GM13976 (cell line): ENCODE data around the gene CADPS.

ENCODE experiments used
- DNase-seq: peaks from one replicate; pipeline ENCODE4 v3.0.0; 2012; ENCODE audit warnings: low spot score
- in situ Hi-C: fragments of 300-500 bp; cut with MboI; formaldehyde crosslinking; loops from one replicate; pipeline ENCODE4 v1.12.0; 2022; ENCODE audit warnings: low sequenced_read_pairs, mixed read lengths, inconsistent platforms; ENCODE audit not compliant: unreplicated experiment
- TF ChIP-seq, protein P1 (sequence below): IDR thresholded peaks from 2 replicates; pipeline ENCODE4 v1.5.1; 2012; ENCODE audit warnings: borderline replicate concordance, mild to moderate bottlenecking; ENCODE audit not compliant: insufficient read depth; ENCODE audit errors: extremely low read depth, missing control alignments, control extremely low read depth

Gene CADPS

DNA sequence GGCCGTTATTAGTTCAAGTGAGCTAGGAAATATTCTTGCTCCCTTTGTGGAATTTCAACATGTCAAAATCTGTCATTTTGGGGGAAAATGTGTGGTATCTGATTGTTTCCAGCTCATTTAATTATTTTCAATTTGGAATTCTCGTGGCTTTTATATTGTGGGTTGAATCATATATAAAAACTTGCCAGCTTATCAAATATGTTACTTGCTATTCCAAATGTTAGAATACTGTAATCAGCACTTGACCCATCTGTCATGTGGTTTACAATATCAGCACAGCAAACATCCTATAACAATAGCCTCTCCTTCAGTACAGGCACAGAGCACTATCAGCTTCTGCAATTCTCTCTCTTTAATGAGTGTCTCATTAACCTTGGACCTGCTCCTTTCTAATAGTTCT lies 371.7 kb downstream of the CADPS start:
- in situ Hi-C loops = no loop called here
- TF ChIP-seq, protein P1, sequence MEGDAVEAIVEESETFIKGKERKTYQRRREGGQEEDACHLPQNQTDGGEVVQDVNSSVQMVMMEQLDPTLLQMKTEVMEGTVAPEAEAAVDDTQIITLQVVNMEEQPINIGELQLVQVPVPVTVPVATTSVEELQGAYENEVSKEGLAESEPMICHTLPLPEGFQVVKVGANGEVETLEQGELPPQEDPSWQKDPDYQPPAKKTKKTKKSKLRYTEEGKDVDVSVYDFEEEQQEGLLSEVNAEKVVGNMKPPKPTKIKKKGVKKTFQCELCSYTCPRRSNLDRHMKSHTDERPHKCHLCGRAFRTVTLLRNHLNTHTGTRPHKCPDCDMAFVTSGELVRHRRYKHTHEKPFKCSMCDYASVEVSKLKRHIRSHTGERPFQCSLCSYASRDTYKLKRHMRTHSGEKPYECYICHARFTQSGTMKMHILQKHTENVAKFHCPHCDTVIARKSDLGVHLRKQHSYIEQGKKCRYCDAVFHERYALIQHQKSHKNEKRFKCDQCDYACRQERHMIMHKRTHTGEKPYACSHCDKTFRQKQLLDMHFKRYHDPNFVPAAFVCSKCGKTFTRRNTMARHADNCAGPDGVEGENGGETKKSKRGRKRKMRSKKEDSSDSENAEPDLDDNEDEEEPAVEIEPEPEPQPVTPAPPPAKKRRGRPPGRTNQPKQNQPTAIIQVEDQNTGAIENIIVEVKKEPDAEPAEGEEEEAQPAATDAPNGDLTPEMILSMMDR = no peak
- no peak for DNase-seq

DNA sequence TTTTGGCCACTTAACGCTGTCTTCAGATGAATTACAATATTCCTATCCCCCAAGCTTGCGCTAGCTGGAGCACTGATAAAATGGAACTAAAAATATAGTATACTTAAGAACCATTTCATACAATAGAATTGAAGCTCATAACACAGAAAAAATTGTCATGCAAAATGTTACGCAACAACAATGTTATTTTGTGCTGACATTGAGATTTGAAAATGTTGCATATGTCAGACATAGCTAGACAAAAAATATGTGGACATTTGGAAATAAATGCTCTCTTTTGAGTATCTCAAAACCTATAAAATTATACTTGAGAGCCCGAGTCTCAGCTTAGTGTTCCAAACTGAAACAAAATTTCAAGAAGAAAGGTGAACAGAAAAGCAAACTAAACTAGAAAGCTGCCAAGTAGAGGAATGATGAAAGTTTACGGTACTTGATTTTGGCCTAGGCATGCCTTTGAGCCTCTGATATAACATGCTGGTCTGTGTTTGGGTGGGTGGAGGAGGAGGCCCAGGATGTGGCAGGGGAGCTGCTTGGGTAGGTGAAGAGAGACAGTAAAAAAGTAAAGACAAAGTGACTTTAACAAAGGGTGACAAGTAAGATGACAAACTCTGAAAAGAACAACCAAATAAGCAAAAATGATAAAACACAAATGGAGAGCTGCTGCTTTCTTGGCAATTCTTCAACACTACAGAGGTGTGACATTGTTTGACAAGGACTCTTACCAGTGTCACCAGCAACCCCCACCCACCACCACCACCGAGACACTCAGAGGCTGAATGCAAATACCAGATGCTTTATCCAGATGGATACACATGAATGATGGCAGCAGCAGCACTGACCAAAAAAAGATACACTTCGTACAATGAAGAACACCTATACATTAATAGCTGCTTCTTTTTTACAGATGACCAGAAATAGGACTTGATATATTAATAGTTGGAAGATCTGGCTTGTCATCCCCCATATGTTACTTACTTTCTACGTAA lies 372.6 kb downstream of the CADPS start:
- no peak for DNase-seq
- in situ Hi-C loops = no loop called here
- TF ChIP-seq, protein P1 = no peak

GRCh38 chr3:62501289-62501668 lies 373.9 kb downstream of the CADPS start:
- TF ChIP-seq, protein P1 = no peak
- in situ Hi-C loops = no loop called here
- no peak for DNase-seq

DNA sequence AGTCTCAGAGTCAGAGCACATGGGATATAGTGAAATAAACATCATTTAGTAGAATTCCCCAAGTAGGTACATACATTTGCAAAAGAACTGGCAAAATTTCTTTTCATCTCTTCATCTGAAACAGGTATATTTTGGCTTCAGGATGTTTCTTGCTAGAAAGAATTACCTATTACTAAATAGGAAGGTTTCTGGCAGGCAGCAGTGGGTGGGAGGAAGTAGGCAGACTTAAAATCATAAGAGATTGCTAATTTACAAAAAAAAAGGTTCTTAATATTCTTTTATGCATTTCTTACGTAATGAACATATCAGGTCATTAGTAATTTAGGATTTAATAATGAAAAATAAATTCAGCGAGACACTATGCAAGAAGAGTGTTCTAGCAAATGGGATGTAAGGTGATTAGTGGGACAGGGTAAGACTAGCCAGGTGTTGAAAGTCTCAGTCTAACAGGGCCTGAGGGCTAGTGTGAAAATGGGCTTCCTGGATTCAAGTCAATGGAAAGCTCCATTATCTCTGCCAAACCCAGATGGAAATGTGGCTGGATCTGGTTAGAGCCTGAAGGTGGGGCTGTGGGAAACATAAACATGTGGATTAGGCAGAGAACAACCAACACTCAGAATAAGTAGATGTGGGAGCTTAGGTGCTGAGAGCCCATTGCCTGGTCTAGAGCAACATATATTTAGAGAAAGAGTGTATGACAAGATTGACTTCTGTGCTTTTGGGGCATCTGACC lies 374.5 kb downstream of the CADPS start:
- DNase-seq = no peak
- in situ Hi-C loops = no loop called here
- TF ChIP-seq, protein P1 = no peak

- no peak for DNase-seq
- in situ Hi-C loops = no loop called here
- TF ChIP-seq, protein P1 = no peak
These were observed 378.1 kb downstream of the CADPS start for GRCh38 chr3:62497156-62497555.

DNA sequence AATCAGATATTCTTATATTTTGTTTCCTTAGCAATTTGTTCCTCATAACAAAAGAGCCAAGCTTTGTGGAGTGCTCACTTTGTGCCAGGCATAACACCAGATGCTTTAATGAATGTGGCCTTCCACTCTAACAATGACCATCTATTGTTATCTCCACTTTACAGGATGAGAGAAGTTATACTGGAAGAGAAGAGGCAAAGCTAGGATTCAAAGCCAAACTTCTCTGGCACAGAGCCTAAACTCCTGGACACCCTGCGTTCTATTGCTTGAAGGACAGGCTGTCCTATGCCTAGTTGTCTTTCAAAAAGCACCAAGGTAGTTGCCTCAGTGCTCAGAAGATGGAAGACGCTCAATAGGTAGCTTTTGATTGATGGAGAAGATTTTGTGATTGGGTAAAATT lies 378.7 kb downstream of the CADPS start:
- in situ Hi-C loops = no loop called here
- DNase-seq = no peak
- TF ChIP-seq, protein P1 = no peak
